Breast epithelium (tissue), 3 donors: Measurements from ENCODE around the gene WNT5B.

Experiments
- CTCF ChIP-seq, 3 donors: fragments of 450-650 bp; IDR thresholded peaks; one replicate each; pipeline ENCODE4 v1.5.1; 2016 to 2017; ENCODE audit warnings: antibody characterized with exemption in 3 of 3, mild to moderate bottlenecking in 3 of 3, moderate library complexity in 3 of 3
- POLR2A ChIP-seq: fragments of 450-650 bp; IDR thresholded peaks from one replicate; pipeline ENCODE4 v1.6.1; 2016; ENCODE audit warnings: antibody characterized with exemption, mild to moderate bottlenecking, moderate library complexity

GRCh38 chr12:1603269-1603993 lies 25.6 kb upstream of the WNT5B start:
- TF ChIP-seq POLR2A = no peak
- TF ChIP-seq CTCF (IDR thresholded peaks at IDR 0.05) = no peak
